HEK293 (cell line): ENCODE data around the gene KLK3.

ENCODE experiments used
- CTCF ChIA-PET: fragments of 350-600 bp; formaldehyde crosslinking; extraction: SDS; loops from one replicate; lab custom pipeline; 2021; ENCODE audit warnings: antibody characterized with exemption; lab: Yijun Ruan, JAX
- POLR2A ChIA-PET: fragments of 300-600 bp; formaldehyde crosslinking; extraction: SDS; loops from one replicate; lab custom pipeline; 2020; ENCODE audit warnings: antibody characterized with exemption, inconsistent platforms; lab: Yijun Ruan, JAX
- H3K27ac ChIP-seq: fragments of 200-500 bp; sonication (Bioruptor generic); 2 replicates; pipeline ENCODE4 v1.5.1; 2014; ENCODE audit warnings: low read depth, low read length, control low read depth, inconsistent platforms; ENCODE audit errors: extremely low read depth
- H3K36me3 ChIP-seq, 2 experiments: fragments of 200-500 bp in 1 of 2; sonication (Bioruptor generic) in 1 of 2; 1 replicate in 1 of 2; 2 replicates in 1 of 2; pipeline ENCODE4 v1.5.1; 2014 to 2017; ENCODE audit warnings: inconsistent platforms in 2 of 2, low read length in 2 of 2; ENCODE audit not compliant: control insufficient read depth in 2 of 2, insufficient read depth in 1 of 2
- H3K4me1 ChIP-seq: fragments of 200-500 bp; sonication (Bioruptor generic); 2 replicates; pipeline ENCODE4 v1.5.1; 2014; ENCODE audit warnings: mild to moderate bottlenecking, low read length, inconsistent platforms; ENCODE audit not compliant: control insufficient read depth, insufficient read depth
- H3K4me3 ChIP-seq: 2 replicates; pipeline ENCODE4 v1.5.1; 2011; ENCODE audit warnings: low read depth, mild to moderate bottlenecking, control low read depth, low read length, moderate library complexity
- H3K9me3 ChIP-seq: fragments of 200-500 bp; sonication (Bioruptor generic); 2 replicates; pipeline ENCODE4 v1.5.1; 2014; ENCODE audit warnings: low read depth, low read length, inconsistent platforms; ENCODE audit not compliant: control insufficient read depth, insufficient read depth
- ELK4 ChIP-seq: IDR thresholded peaks from 2 replicates; pipeline ENCODE4 v1.6.1; 2011; ENCODE audit warnings: mild to moderate bottlenecking, low read depth, low read length, borderline replicate concordance
- GLI4 ChIP-seq: fragments of 450-650 bp; formaldehyde crosslinking; IDR thresholded peaks from 2 replicates; pipeline ENCODE4 v1.5.1; 2016; ENCODE audit warnings: missing biosample characterization, missing genetic modification characterization
- GLIS1 ChIP-seq: fragments of 450-650 bp; formaldehyde crosslinking; IDR thresholded peaks from 2 replicates; pipeline ENCODE4 v1.5.1; 2016; ENCODE audit warnings: missing biosample characterization, missing genetic modification characterization
- PRDM2 ChIP-seq: fragments of 450-650 bp; formaldehyde crosslinking; IDR thresholded peaks from 2 replicates; pipeline ENCODE4 v1.5.1; 2016; ENCODE audit warnings: missing biosample characterization, missing genetic modification characterization, borderline replicate concordance
- SCRT2 ChIP-seq: fragments of 450-650 bp; formaldehyde crosslinking; IDR thresholded peaks from 2 replicates; pipeline ENCODE4 v1.5.1; 2016; ENCODE audit warnings: missing biosample characterization, missing genetic modification characterization
- ZBTB8A ChIP-seq: fragments of 450-650 bp; formaldehyde crosslinking; IDR thresholded peaks from 2 replicates; pipeline ENCODE4 v1.5.1; 2016; ENCODE audit warnings: missing biosample characterization, missing genetic modification characterization
- ZNF202 ChIP-seq: fragments of 450-650 bp; formaldehyde crosslinking; IDR thresholded peaks from 2 replicates; pipeline ENCODE4 v1.5.1; 2016; ENCODE audit warnings: missing biosample characterization, missing genetic modification characterization, borderline replicate concordance
- ZNF426 ChIP-seq: fragments of 450-650 bp; formaldehyde crosslinking; IDR thresholded peaks from 2 replicates; pipeline ENCODE4 v1.5.1; 2017; ENCODE audit warnings: missing biosample characterization, missing genetic modification characterization, mild to moderate bottlenecking, inconsistent platforms, moderate library complexity
- ZNF529 ChIP-seq: fragments of 450-650 bp; formaldehyde crosslinking; IDR thresholded peaks from 2 replicates; pipeline ENCODE4 v1.5.1; 2017; ENCODE audit warnings: missing genetic modification characterization, missing biosample characterization; ENCODE audit not compliant: insufficient replicate concordance
- ZNF571 ChIP-seq: fragments of 450-650 bp; formaldehyde crosslinking; IDR thresholded peaks from 2 replicates; pipeline ENCODE4 v1.5.0; 2017; ENCODE audit warnings: missing biosample characterization, missing genetic modification characterization
- ZNF629 ChIP-seq: fragments of 450-650 bp; formaldehyde crosslinking; IDR thresholded peaks from 2 replicates; pipeline ENCODE4 v1.5.1; 2017; ENCODE audit warnings: missing biosample characterization, missing genetic modification characterization
- ZNF837 ChIP-seq: fragments of 450-650 bp; formaldehyde crosslinking; IDR thresholded peaks from 2 replicates; pipeline ENCODE4 v1.5.1; 2016; ENCODE audit warnings: missing biosample characterization, missing genetic modification characterization
- ZNF843 ChIP-seq: fragments of 450-650 bp; formaldehyde crosslinking; IDR thresholded peaks from 2 replicates; pipeline ENCODE4 v1.5.1; 2016; ENCODE audit warnings: missing biosample characterization, missing genetic modification characterization
- TF ChIP-seq, protein P1 (sequence below): fragments of 450-650 bp; formaldehyde crosslinking; IDR thresholded peaks from 2 replicates; pipeline ENCODE4 v1.5.1; 2017; ENCODE audit warnings: missing biosample characterization, mild to moderate bottlenecking, missing genetic modification characterization, moderate library complexity

Gene KLK3

DNA sequence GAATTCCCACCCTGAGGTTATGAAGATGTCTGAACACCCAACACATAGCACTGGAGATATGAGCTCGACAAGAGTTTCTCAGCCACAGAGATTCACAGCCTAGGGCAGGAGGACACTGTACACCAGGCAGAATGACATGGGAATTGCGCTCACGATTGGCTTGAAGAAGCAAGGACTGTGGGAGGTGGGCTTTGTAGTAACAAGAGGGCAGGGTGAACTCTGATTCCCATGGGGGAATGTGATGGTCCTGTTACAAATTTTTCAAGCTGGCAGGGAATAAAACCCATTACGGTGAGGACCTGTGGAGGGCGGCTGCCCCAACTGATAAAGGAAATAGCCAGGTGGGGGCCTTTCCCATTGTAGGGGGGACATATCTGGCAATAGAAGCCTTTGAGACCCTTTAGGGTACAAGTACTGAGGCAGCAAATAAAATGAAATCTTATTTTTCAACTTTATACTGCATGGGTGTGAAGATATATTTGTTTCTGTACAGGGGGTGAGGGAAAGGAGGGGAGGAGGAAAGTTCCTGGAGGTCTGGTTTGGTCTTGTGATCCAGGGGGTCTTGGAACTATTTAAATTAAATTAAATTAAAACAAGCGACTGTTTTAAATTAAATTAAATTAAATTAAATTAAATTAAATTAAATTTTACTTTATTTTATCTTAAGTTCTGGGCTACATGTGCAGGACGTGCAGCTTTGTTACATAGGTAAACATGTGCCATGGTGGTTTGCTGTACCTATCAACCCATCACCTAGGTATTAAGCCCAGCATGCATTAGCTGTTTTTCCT lies 7.0 kb downstream of the KLK3 start:
- CTCF ChIA-PET = interaction anchor here (0.6 to 0.8 kb wide), 2 partner anchors 46 to 155 kb away, joined by 3 to 4 read pairs; no protein-coding TSS in a partner anchor
- POLR2A ChIA-PET = interaction anchor here (1.0 kb wide), 1 partner anchor 57 kb away, joined by 3 read pairs; no protein-coding TSS in a partner anchor
- no peaks in the 10 kb centered on the region for H3K9me3 ChIP-seq

GRCh38 chr19:50869479-50869878 lies 14.8 kb downstream of the KLK3 start:
- no peaks in the 10 kb centered on the region for H3K4me1 ChIP-seq
- H3K4me3 ChIP-seq = no peak overlapping the region
- CTCF ChIA-PET = interaction anchor here (0.7 kb wide), 1 partner anchor 334 kb away, joined by 3 read pairs; no protein-coding TSS in a partner anchor
- no peaks in the 10 kb centered on the region for H3K9me3 ChIP-seq
- POLR2A ChIA-PET = no interaction called here
- H3K36me3 ChIP-seq = no peaks in the 10 kb centered on the region
- no peak for TF ChIP-seq GLIS1 (tag by site-specific recombination)
- no peak for TF ChIP-seq SCRT2
- TF ChIP-seq ELK4 = no peak
- no peak for TF ChIP-seq ZBTB8A (tag by site-specific recombination)
- no peak for TF ChIP-seq PRDM2 (tag by site-specific recombination)
- TF ChIP-seq, protein P1, sequence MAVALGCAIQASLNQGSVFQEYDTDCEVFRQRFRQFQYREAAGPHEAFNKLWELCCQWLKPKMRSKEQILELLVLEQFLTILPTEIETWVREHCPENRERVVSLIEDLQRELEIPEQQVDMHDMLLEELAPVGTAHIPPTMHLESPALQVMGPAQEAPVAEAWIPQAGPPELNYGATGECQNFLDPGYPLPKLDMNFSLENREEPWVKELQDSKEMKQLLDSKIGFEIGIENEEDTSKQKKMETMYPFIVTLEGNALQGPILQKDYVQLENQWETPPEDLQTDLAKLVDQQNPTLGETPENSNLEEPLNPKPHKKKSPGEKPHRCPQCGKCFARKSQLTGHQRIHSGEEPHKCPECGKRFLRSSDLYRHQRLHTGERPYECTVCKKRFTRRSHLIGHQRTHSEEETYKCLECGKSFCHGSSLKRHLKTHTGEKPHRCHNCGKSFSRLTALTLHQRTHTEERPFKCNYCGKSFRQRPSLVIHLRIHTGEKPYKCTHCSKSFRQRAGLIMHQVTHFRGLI (tag by site-specific recombination) = no peak
- no peak overlapping the region for H3K27ac ChIP-seq

More for the DNA sequence above, 7.0 kb downstream of the KLK3 start:
- H3K27ac ChIP-seq = no peak overlapping the region
- H3K4me1 ChIP-seq = no peaks in the 10 kb centered on the region
- no peak for TF ChIP-seq ZNF571 (tag by site-specific recombination)
- TF ChIP-seq ZNF529 (tag by site-specific recombination) = no peak
- no peak for TF ChIP-seq ZNF202 (tag by site-specific recombination)
- TF ChIP-seq GLI4 (tag by site-specific recombination) = no peak
- no peak for TF ChIP-seq ZNF837 (tag by site-specific recombination)
- TF ChIP-seq ZNF629 (tag by site-specific recombination) = no peak
- TF ChIP-seq ZNF426 (tag by site-specific recombination) = no peak
- no peak for TF ChIP-seq ZNF843 (tag by site-specific recombination)
- TF ChIP-seq, all 188 proteins: peak for 0
- Histone ChIP-seq H3K4me3 (no peak overlapping the region), H3K36me3 (no peaks in the 10 kb centered on the region)
